HepG2 (cell line): ENCODE data around the gene CAMK1D. TPM values are rescaled to one million over a fixed set of nuclear protein-coding genes. Genes with fewer than 3 reads are reported as not detected.

Experiments used
- ATAC-seq: fragments of 200-7000 bp; cut with Tn5 transposase; 3 replicates; pipeline ENCODE4 v1.9.1; 2020; ENCODE audit warnings: mild to moderate bottlenecking, moderate library complexity
- BruUV-seq: library from RNA; stranded (reverse); fragments of 400-500 nt; replicated peaks from 2 replicates; lab custom pipeline; 2021; lab: Mats Ljungman, UMichigan
- CTCF ChIA-PET: fragments of 300-600 bp; formaldehyde crosslinking; extraction: SDS; loops from one replicate; lab custom pipeline; 2021; ENCODE audit warnings: low total read pairs, inconsistent platforms, low intra/inter-chr PET ratio; lab: Yijun Ruan, JAX
- POLR2A ChIA-PET: fragments of 350-600 bp; sonication (Branson Sonifier 250); formaldehyde crosslinking; loops from one replicate; lab custom pipeline; 2020; ENCODE audit warnings: antibody characterized with exemption, inconsistent platforms; lab: Yijun Ruan, JAX
- DNase-seq: peaks from one replicate; pipeline ENCODE4 v3.0.0-alpha.2; 2015; ENCODE audit warnings: low spot score
- FAIRE-seq: peaks from 3 replicates; lab custom pipeline; 2011; peaks lifted over from hg19 to GRCh38; lab: Jason Lieb, UNC
- H2AFZ ChIP-seq: one replicate; pipeline ENCODE4 v1.6.1; 2011; ENCODE audit warnings: low read length, inconsistent platforms
- H3K27ac ChIP-seq: fragments of 300-600 bp; 3 replicates; pipeline ENCODE4 v1.8.0; 2011; ENCODE audit warnings: mixed run types, mild to moderate bottlenecking, mixed read lengths, low read length, inconsistent platforms; ENCODE audit not compliant: insufficient read depth; ENCODE audit errors: extremely low read length
- H3K27me3 ChIP-seq, 2 experiments: fragments of 200-600 bp in 1 of 2; 2 replicates in 1 of 2; 3 replicates in 1 of 2; pipeline versions ENCODE4 v1.6.0 to v1.8.0; 2011; ENCODE audit warnings: low read length in 2 of 2, mild to moderate bottlenecking in 2 of 2, moderate library complexity in 2 of 2, inconsistent platforms in 1 of 2; ENCODE audit not compliant: insufficient read depth in 2 of 2, control insufficient read depth in 1 of 2
- H3K36me3 ChIP-seq, 2 experiments: fragments of 200-600 bp in 1 of 2; replicated peaks in 1 of 2; 2 replicates in 1 of 2; 3 replicates in 1 of 2; pipeline versions ENCODE4 v1.5.1 to v1.8.0; 2011; ENCODE audit warnings: low read length in 2 of 2, inconsistent platforms in 1 of 2; ENCODE audit not compliant: insufficient read depth in 2 of 2, control insufficient read depth in 1 of 2
- H3K4me1 ChIP-seq: 2 replicates; pipeline ENCODE4 v1.5.1; 2012; ENCODE audit warnings: low read length, inconsistent platforms; ENCODE audit not compliant: insufficient read depth
- H3K4me2 ChIP-seq: 2 replicates; pipeline ENCODE4 v1.6.0; 2011; ENCODE audit warnings: low read depth, low read length, inconsistent platforms
- H3K4me3 ChIP-seq, 3 experiments: fragments of 200-600 bp in 1 of 3; sonication (generic), shearing (Covaris generic) in 1 of 3; replicated peaks in 1 of 3; 2 replicates each; pipeline ENCODE4 v1.5.1; 2011 to 2016; ENCODE audit warnings: low read length in 3 of 3, inconsistent platforms in 2 of 3, low read depth in 2 of 3, mild to moderate bottlenecking in 2 of 3, control low read depth in 1 of 3, mixed read lengths in 1 of 3; ENCODE audit not compliant: insufficient read depth in 1 of 3
- H3K79me2 ChIP-seq: one replicate; pipeline ENCODE4 v1.6.1; 2011; ENCODE audit warnings: low read length, inconsistent platforms; ENCODE audit not compliant: insufficient read depth
- H3K9ac ChIP-seq: 2 replicates; pipeline ENCODE4 v1.6.0; 2011; ENCODE audit warnings: mild to moderate bottlenecking, low read depth, low read length, inconsistent platforms; ENCODE audit not compliant: insufficient read depth
- H3K9me3 ChIP-seq: 2 replicates; pipeline ENCODE4 v1.5.1; 2012; ENCODE audit warnings: mild to moderate bottlenecking, low read length
- H4K20me1 ChIP-seq: 2 replicates; pipeline ENCODE4 v1.6.0; 2011; ENCODE audit warnings: inconsistent platforms, mild to moderate bottlenecking, low read length, moderate library complexity; ENCODE audit not compliant: insufficient read depth
- AHR ChIP-seq: IDR thresholded peaks from 2 replicates; pipeline ENCODE4 v1.6.1; 2018; ENCODE audit warnings: missing genetic modification reagents, missing compliant biosample characterization
- AKAP8 ChIP-seq: sonication (generic); formaldehyde crosslinking; IDR thresholded peaks from 2 replicates; pipeline ENCODE4 v1.5.1; 2020; ENCODE audit warnings: mild to moderate bottlenecking, missing genetic modification reagents
- DBP ChIP-seq: sonication (generic); formaldehyde crosslinking; IDR thresholded peaks from 2 replicates; pipeline ENCODE4 v1.4.0; 2020; ENCODE audit warnings: missing genetic modification reagents; ENCODE audit errors: not compliant biosample characterization
- EED ChIP-seq: sonication (generic); formaldehyde crosslinking; IDR thresholded peaks from 2 replicates; pipeline ENCODE4 v1.5.0; 2020; ENCODE audit warnings: mild to moderate bottlenecking, missing genetic modification reagents
- FOSL2 ChIP-seq: sonication (generic); formaldehyde crosslinking; IDR thresholded peaks from 2 replicates; pipeline ENCODE4 v1.4.0; 2020; ENCODE audit warnings: missing genetic modification reagents
- GFI1 ChIP-seq: sonication (generic); formaldehyde crosslinking; IDR thresholded peaks from 2 replicates; pipeline ENCODE4 v1.5.0; 2020; ENCODE audit warnings: missing genetic modification reagents, mild to moderate bottlenecking, borderline replicate concordance
- GLI4 ChIP-seq: sonication (generic); formaldehyde crosslinking; IDR thresholded peaks from 2 replicates; pipeline ENCODE4 v1.5.1; 2020; ENCODE audit warnings: missing genetic modification reagents, mild to moderate bottlenecking, moderate library complexity, borderline replicate concordance
- JDP2 ChIP-seq: sonication (generic); formaldehyde crosslinking; IDR thresholded peaks from 2 replicates; pipeline ENCODE4 v1.8.1; 2022; ENCODE audit warnings: missing genetic modification reagents, borderline replicate concordance
- MATR3 ChIP-seq: sonication (generic); formaldehyde crosslinking; IDR thresholded peaks from 2 replicates; pipeline ENCODE4 v1.4.0; 2020; ENCODE audit warnings: missing genetic modification reagents
- MED13 ChIP-seq: sonication (generic); formaldehyde crosslinking; IDR thresholded peaks from 2 replicates; pipeline ENCODE4 v1.5.0; 2020; ENCODE audit warnings: missing genetic modification reagents
- MED8 ChIP-seq: sonication (generic); formaldehyde crosslinking; IDR thresholded peaks from 2 replicates; pipeline ENCODE4 v1.8.1; 2023; ENCODE audit warnings: mild to moderate bottlenecking, missing genetic modification reagents; ENCODE audit not compliant: insufficient replicate concordance
- TCF7 ChIP-seq: sonication (generic); IDR thresholded peaks from 2 replicates; pipeline ENCODE4 v1.6.1; 2016; ENCODE audit warnings: antibody characterized with exemption, low read depth
- TEAD2 ChIP-seq: sonication (generic); formaldehyde crosslinking; IDR thresholded peaks from 2 replicates; pipeline ENCODE4 v1.9.0; 2021; ENCODE audit warnings: missing genetic modification reagents
- YEATS2 ChIP-seq: sonication (generic); formaldehyde crosslinking; IDR thresholded peaks from 2 replicates; pipeline ENCODE4 v1.4.0; 2020; ENCODE audit warnings: missing genetic modification reagents, borderline replicate concordance
- ZNF12 ChIP-seq: sonication (generic); formaldehyde crosslinking; IDR thresholded peaks from 2 replicates; pipeline ENCODE4 v1.5.0; 2020; ENCODE audit warnings: missing genetic modification reagents
- ZNF24 ChIP-seq: fragments of 450-650 bp; IDR thresholded peaks from 2 replicates; pipeline ENCODE4 v1.6.1; 2017; ENCODE audit warnings: antibody characterized with exemption, mild to moderate bottlenecking
- ZNF496 ChIP-seq: sonication (generic); formaldehyde crosslinking; IDR thresholded peaks from 2 replicates; pipeline ENCODE4 v1.8.1; 2023; ENCODE audit warnings: mild to moderate bottlenecking, moderate library complexity, missing genetic modification reagents; ENCODE audit not compliant: insufficient replicate concordance
- ZNF670 ChIP-seq: sonication (generic); formaldehyde crosslinking; IDR thresholded peaks from 2 replicates; pipeline ENCODE4 v1.8.0; 2022; ENCODE audit warnings: mild to moderate bottlenecking, missing genetic modification reagents, borderline replicate concordance
- ZSCAN12 ChIP-seq: sonication (generic); formaldehyde crosslinking; IDR thresholded peaks from 2 replicates; pipeline ENCODE4 v1.9.0; 2021; ENCODE audit warnings: mild to moderate bottlenecking, missing genetic modification reagents
- WGBS: methylation state at CpG from one replicate; pipeline ENCODE4 v1.1.6; 2017; ENCODE audit warnings: low lambda C conversion rate; 5-methylcytosine and 5-hydroxymethylcytosine counted together
- in situ Hi-C: cut with HindIII; loops from 2 replicates; pipeline ENCODE4 v1.10.0; 2017; ENCODE audit warnings: low pct_unique_long_range_greater_than_20kb; ENCODE audit not compliant: extremely low pct_ligation_motif_present
- intact Hi-C: fragments of 100-400 bp; cut with micrococcal nuclease; formaldehyde crosslinking; loops from one replicate; pipeline ENCODE4 v1.10.0; 2022; ENCODE audit not compliant: unreplicated experiment
- polyA plus RNA-seq, 8 experiments: library from polyadenylated mRNA; depleted of rRNA in 3 of 8; stranded (reverse) in 7 of 8; unstranded in 1 of 8; fragments of >200 nt; fragmentation: Illumina TruSeq in 4 of 8; extraction: Trizol in 4 of 8; gene quantifications; 2 replicates each; pipeline versions ENCODE4 v1.2.1 to v1.2.3, GENCODE V29; 2011 to 2016; ENCODE audit warnings: low read depth in 4 of 8, missing spikeins in 1 of 8, mixed read lengths in 1 of 8; ENCODE audit not compliant: insufficient read depth in 1 of 8
- total RNA-seq, 5 experiments: library from RNA; depleted of rRNA; stranded (reverse); fragments of >200 nt; fragmentation: Illumina TruSeq; extraction: Trizol; gene quantifications; 2 replicates each; pipeline ENCODE4 v1.2.3, GENCODE V29; 2016; ENCODE audit warnings: low read depth in 1 of 5
- TF ChIP-seq, protein P1 (sequence below): sonication (generic); formaldehyde crosslinking; IDR thresholded peaks from 2 replicates; pipeline ENCODE4 v1.4.0; 2020; ENCODE audit warnings: missing genetic modification reagents

CAMK1D gene
- total and polyA plus RNA-seq, 2 of the 13 experiments (the other 11 are each of a cell fraction or from before 2014, with no cell fraction given): under 0.01 TPM; not detected in 1

DNA sequence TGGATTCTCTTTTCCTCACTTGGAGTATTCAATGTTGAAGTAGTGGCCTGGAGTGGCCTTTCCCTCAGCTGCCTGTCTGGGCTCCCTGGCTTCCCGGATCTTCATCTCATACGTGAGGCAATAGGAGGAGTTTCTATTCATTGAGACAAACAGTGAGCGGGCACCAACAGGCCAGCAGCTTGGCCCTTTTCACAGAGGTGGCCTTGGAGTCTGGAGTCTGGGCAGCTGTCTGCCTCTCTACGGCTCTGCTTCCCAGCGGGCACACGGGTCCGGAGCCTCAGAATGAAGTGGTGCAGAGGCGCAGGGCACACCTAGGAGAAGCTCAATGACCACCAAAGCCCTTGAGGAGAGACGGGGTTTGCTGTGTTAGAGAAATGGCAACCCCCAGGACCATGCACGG lies 482.7 kb downstream of the CAMK1D start:
- Histone ChIP-seq H3K4me3 (no peak overlapping the region), H4K20me1 (no peaks in the 10 kb centered on the region), H3K4me2 (no peak overlapping the region), H2AFZ (no peak overlapping the region), H3K36me3 (no peaks in the 10 kb centered on the region), H3K79me2 (no peaks in the 10 kb centered on the region), H3K4me1 (no peaks in the 10 kb centered on the region)
- ATAC-seq (no peak), DNase-seq (no peak)
- CTCF ChIA-PET: no interaction called here
- POLR2A ChIA-PET: no interaction called here
- WGBS: 63% methylated on average over 5 of the region's 10 CpGs
- in situ Hi-C loops: no loop called here
- TF ChIP-seq EED: no peak
- TF ChIP-seq ZSCAN12 (CRISPR knock-in tag): no peak
- TF ChIP-seq ZNF496 (CRISPR knock-in tag): no peak
- TF ChIP-seq GLI4 (CRISPR knock-in tag): no peak
- TF ChIP-seq JDP2 (CRISPR knock-in tag): no peak
- TF ChIP-seq MED8: no peak
- TF ChIP-seq FOSL2 (CRISPR knock-in tag): no peak
- no peak for TF ChIP-seq AKAP8 (CRISPR knock-in tag)
- no peak for TF ChIP-seq TEAD2
- TF ChIP-seq MATR3 (CRISPR knock-in tag): no peak
- no peak for TF ChIP-seq ZNF12 (CRISPR knock-in tag)
- TF ChIP-seq DBP (CRISPR knock-in tag): no peak
- TF ChIP-seq ZNF24: no peak
- no peak for TF ChIP-seq TCF7
- TF ChIP-seq ZNF670 (CRISPR knock-in tag): no peak
- no peak for TF ChIP-seq MED13 (CRISPR knock-in tag)
- no peak for TF ChIP-seq AHR (CRISPR knock-in tag)
- no peak for TF ChIP-seq YEATS2 (CRISPR knock-in tag)
- TF ChIP-seq, protein P1, sequence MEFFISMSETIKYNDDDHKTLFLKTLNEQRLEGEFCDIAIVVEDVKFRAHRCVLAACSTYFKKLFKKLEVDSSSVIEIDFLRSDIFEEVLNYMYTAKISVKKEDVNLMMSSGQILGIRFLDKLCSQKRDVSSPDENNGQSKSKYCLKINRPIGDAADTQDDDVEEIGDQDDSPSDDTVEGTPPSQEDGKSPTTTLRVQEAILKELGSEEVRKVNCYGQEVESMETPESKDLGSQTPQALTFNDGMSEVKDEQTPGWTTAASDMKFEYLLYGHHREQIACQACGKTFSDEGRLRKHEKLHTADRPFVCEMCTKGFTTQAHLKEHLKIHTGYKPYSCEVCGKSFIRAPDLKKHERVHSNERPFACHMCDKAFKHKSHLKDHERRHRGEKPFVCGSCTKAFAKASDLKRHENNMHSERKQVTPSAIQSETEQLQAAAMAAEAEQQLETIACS (CRISPR knock-in tag): no peak
- TF ChIP-seq GFI1 (CRISPR knock-in tag): no peak
- TF ChIP-seq, all 625 proteins: peak for 0
- no peak for FAIRE-seq
- Histone ChIP-seq H3K27ac (no peak overlapping the region), H3K9me3 (no peaks in the 10 kb centered on the region), H3K9ac (no peak overlapping the region), H3K27me3 (peaks cover 0 to 15% of the 10 kb centered on the region in 2 experiments; a peak in 3 of 5 replicates)
- intact Hi-C loops: no loop called here
- no TSS peak for BruUV-seq
